Testis (tissue), 3 donors: ENCODE results near the gene ASCL1. TPM values are rescaled to one million over a fixed set of nuclear protein-coding genes. Genes with fewer than 3 reads are reported as not detected.

Source experiments
- DNase-seq: peaks from one replicate; pipeline ENCODE4 v3.0.0-alpha.2; 2019
- H3K27ac ChIP-seq, 2 donors: fragments of 200-600 bp; sonication (generic); one replicate each; pipeline ENCODE4 v1.5.1; 2019
- H3K27me3 ChIP-seq: fragments of 200-600 bp; sonication (generic); one replicate; pipeline ENCODE4 v1.5.1; 2019
- H3K36me3 ChIP-seq: fragments of 200-600 bp; sonication (generic); one replicate; pipeline ENCODE4 v1.5.1; 2017; ENCODE audit warnings: low read depth; ENCODE audit errors: missing control alignments
- H3K4me1 ChIP-seq: fragments of 200-600 bp; sonication (generic); one replicate; pipeline ENCODE4 v1.5.1; 2019
- H3K4me3 ChIP-seq, 2 donors: fragments of 200-600 bp; sonication (generic); one replicate each; pipeline ENCODE4 v1.5.1; 2017 to 2019
- H3K9me3 ChIP-seq: fragments of 200-600 bp; sonication (generic); one replicate; pipeline ENCODE4 v1.5.1; 2017
- POLR2A ChIP-seq: fragments of 450-650 bp; IDR thresholded peaks from one replicate; pipeline ENCODE4 v1.6.1; 2017; ENCODE audit warnings: antibody characterized with exemption, mild to moderate bottlenecking, moderate library complexity
- WGBS, 2 donors: methylation state at CpG; one replicate each; pipeline ENCODE4 v1.1.5; 2018; 5-methylcytosine and 5-hydroxymethylcytosine counted together
- intact Hi-C: fragments of 100-400 bp; cut with DNase I; formaldehyde crosslinking; loops from one replicate; pipeline ENCODE4 v1.15.1; 2023; ENCODE audit warnings: low total_unique reads
- polyA plus RNA-seq: library from polyadenylated mRNA; stranded (reverse); fragments of 350-450 nt; fragmentation: Illumina TruSeq; extraction: RNeasy Lipid Tissue Mini Kit (QIAGEN cat#74804); gene quantifications from one replicate; pipeline ENCODE4 v1.2.3, GENCODE V29; 2014; ENCODE audit warnings: low read depth, low replicate concordance; ENCODE audit not compliant: insufficient read depth
- total RNA-seq, 2 donors: library from RNA; depleted of rRNA; stranded (reverse); fragments of >200 nt; gene quantifications; one replicate each; pipeline ENCODE4 v1.2.3, GENCODE V29; 2016
- TF ChIP-seq, protein P1 (sequence below), 3 experiments: fragments of 450-650 bp in 2 of 3; fragments of 200-600 bp in 1 of 3; sonication (generic) in 1 of 3; IDR thresholded peaks; one replicate each; pipeline ENCODE4 v1.5.1; 2016 to 2019; ENCODE audit warnings: antibody characterized with exemption in 3 of 3, mild to moderate bottlenecking in 2 of 3, moderate library complexity in 1 of 3

Gene ASCL1
- total and polyA plus RNA-seq, 3 donors from 2014 or later: 0.25 to 0.71 (median 0.33) TPM

- Histone ChIP-seq H3K36me3 (no peaks in the 10 kb centered on the region), H3K4me3 (peak overlapping the region; percentile 39 to 50), H3K27ac (no peak overlapping the region), H3K27me3 (no peaks in the 10 kb centered on the region), H3K9me3 (no peaks in the 10 kb centered on the region), H3K4me1 (peaks cover 5% of the 10 kb centered on the region)
- intact Hi-C loops: no loop called here
- no peak for DNase-seq
- TF ChIP-seq, protein P1, sequence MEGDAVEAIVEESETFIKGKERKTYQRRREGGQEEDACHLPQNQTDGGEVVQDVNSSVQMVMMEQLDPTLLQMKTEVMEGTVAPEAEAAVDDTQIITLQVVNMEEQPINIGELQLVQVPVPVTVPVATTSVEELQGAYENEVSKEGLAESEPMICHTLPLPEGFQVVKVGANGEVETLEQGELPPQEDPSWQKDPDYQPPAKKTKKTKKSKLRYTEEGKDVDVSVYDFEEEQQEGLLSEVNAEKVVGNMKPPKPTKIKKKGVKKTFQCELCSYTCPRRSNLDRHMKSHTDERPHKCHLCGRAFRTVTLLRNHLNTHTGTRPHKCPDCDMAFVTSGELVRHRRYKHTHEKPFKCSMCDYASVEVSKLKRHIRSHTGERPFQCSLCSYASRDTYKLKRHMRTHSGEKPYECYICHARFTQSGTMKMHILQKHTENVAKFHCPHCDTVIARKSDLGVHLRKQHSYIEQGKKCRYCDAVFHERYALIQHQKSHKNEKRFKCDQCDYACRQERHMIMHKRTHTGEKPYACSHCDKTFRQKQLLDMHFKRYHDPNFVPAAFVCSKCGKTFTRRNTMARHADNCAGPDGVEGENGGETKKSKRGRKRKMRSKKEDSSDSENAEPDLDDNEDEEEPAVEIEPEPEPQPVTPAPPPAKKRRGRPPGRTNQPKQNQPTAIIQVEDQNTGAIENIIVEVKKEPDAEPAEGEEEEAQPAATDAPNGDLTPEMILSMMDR (IDR thresholded peaks at IDR 0.05): no peak
- TF ChIP-seq POLR2A: no peak
- 3 to 15% methylated on average over 10 to 15 of the region's 15 CpGs for WGBS, 2 donors
Measured at GRCh38 chr12:102958830-102959176, 1.3 kb downstream of the ASCL1 start.

GRCh38 chr12:102959391-102959790, 1.9 kb downstream of the ASCL1 start:
- Histone ChIP-seq H3K27ac (no peak overlapping the region), H3K4me1 (peaks cover 5% of the 10 kb centered on the region), H3K9me3 (no peaks in the 10 kb centered on the region), H3K27me3 (no peaks in the 10 kb centered on the region), H3K36me3 (no peaks in the 10 kb centered on the region), H3K4me3 (no peak overlapping the region)
- DNase-seq: no peak
- WGBS, 2 donors: 28% methylated on average over 14 of the region's 14 CpGs
- no peak for TF ChIP-seq POLR2A
- TF ChIP-seq, protein P1 (IDR thresholded peaks at IDR 0.05): no peak
- intact Hi-C loops: no loop called here

- no peak for TF ChIP-seq POLR2A
- TF ChIP-seq, protein P1 (IDR thresholded peaks at IDR 0.05): no peak
- Histone ChIP-seq H3K27ac (no peak overlapping the region), H3K36me3 (no peaks in the 10 kb centered on the region), H3K27me3 (no peaks in the 10 kb centered on the region), H3K4me3 (no peak overlapping the region), H3K4me1 (peaks cover 10% of the 10 kb centered on the region), H3K9me3 (no peaks in the 10 kb centered on the region)
- DNase-seq: no peak
- intact Hi-C loops: no loop called here
- WGBS, 2 donors: 11 to 12% methylated on average over 19 of the region's 19 CpGs
Measured at GRCh38 chr12:102960766-102961465, 3.4 kb downstream of the ASCL1 start.

- H3K4me3 ChIP-seq: no peak overlapping the region
- intact Hi-C loops: no loop called here
- no peak overlapping the region for H3K27ac ChIP-seq
- no peaks in the 10 kb centered on the region for H3K9me3 ChIP-seq
- H3K27me3 ChIP-seq: no peaks in the 10 kb centered on the region
- H3K4me1 ChIP-seq: peaks cover 10% of the 10 kb centered on the region
- WGBS, 2 donors: 8 to 11% methylated on average over 8 of the region's 8 CpGs
- no peak for TF ChIP-seq POLR2A
- TF ChIP-seq, protein P1 (IDR thresholded peaks at IDR 0.05): no peak
- H3K36me3 ChIP-seq: no peaks in the 10 kb centered on the region
- no peak for DNase-seq
Measured at GRCh38 chr12:102961466-102961855, 4.0 kb downstream of the ASCL1 start.

DNA sequence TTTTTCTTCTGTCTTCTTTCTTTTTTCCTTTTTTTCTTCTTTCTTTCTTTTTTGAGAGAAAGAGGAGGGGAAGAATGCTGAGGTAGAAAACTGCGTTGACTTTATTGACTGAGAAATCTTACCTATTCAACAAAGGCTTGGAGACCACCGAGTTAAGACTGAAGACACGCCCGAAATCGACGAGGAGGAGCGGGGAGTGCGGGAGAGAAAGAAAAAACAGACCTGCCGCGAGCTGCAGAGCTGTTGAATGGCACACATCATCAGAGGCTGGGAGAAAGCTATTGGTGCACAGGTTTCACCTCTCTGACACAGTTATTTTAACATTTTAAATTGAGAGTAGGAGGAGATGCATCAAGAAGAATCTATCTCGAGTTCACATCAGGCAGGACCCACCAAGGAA, 5.1 kb downstream of the ASCL1 start:
- no peaks in the 10 kb centered on the region for H3K27me3 ChIP-seq
- H3K4me1 ChIP-seq: peaks cover 6% of the 10 kb centered on the region
- WGBS, 2 donors: 3 to 5% methylated on average over 11 of the region's 11 CpGs
- H3K36me3 ChIP-seq: no peaks in the 10 kb centered on the region
- DNase-seq: no peak
- H3K27ac ChIP-seq: no peak overlapping the region
- H3K4me3 ChIP-seq: no peak overlapping the region
- no peaks in the 10 kb centered on the region for H3K9me3 ChIP-seq
- TF ChIP-seq POLR2A: no peak
- TF ChIP-seq, protein P1 (IDR thresholded peaks at IDR 0.05): no peak
- intact Hi-C loops: no loop called here
